ENCODE data around the gene BCAS3.
"Not testable (repeated sequence)": the region's sequence is repeated elsewhere in the genome, so short reads cannot be mapped to it uniquely, and the experiment has no call there.

BCAS3 gene

DNA sequence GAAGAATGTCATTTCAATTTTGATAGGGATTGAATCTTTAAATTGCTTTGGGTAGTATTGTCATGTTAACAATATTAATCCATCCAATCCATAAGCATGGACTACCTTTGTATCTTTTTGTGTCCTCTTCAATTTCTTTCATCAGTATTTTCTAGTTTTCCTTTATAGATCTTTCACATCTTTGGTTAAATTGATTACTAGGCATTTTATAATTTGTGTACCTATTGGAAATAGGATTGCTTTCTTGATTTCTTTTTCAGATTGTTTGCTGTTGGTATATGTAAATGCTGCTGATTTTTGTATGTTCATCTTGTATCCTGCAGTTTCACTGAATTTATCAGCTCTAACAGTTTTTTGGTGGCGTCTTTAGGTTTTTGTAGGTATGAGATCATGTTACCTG, 24.1 kb upstream of the BCAS3 start:
- no peak for DNase-seq (ENCODE audit: low spot score)
- Histone ChIP-seq H3K27ac (no peak overlapping the region), H3K4me3 (no peak overlapping the region)
- TF ChIP-seq, protein P1, sequence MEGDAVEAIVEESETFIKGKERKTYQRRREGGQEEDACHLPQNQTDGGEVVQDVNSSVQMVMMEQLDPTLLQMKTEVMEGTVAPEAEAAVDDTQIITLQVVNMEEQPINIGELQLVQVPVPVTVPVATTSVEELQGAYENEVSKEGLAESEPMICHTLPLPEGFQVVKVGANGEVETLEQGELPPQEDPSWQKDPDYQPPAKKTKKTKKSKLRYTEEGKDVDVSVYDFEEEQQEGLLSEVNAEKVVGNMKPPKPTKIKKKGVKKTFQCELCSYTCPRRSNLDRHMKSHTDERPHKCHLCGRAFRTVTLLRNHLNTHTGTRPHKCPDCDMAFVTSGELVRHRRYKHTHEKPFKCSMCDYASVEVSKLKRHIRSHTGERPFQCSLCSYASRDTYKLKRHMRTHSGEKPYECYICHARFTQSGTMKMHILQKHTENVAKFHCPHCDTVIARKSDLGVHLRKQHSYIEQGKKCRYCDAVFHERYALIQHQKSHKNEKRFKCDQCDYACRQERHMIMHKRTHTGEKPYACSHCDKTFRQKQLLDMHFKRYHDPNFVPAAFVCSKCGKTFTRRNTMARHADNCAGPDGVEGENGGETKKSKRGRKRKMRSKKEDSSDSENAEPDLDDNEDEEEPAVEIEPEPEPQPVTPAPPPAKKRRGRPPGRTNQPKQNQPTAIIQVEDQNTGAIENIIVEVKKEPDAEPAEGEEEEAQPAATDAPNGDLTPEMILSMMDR (IDR thresholded peaks at IDR 0.05), result no peak

DNA sequence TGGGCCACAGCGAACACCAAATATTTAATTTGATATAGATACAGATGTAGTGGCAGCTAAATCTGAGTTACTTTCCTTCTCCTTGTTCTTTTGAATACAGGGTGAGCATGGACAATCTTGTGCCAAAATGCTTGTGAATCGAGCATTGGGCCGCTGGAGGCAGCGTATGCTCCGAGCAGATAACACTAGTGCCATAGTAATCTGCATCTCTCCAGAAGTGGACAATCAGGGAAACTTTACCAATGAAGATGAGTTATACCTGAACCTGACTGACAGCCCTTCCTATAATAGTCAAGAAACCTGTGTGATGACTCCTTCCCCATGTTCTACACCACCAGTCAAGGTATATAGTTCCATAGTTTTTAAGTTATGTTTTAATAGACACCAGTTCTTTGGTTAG, 21.2 kb upstream of the BCAS3 start:
- Histone ChIP-seq H3K27ac (no peak overlapping the region), H3K4me3 (no peak overlapping the region)
- DNase-seq (ENCODE audit: low spot score), result no peak
- TF ChIP-seq, protein P1 (IDR thresholded peaks at IDR 0.05), result no peak

DNA sequence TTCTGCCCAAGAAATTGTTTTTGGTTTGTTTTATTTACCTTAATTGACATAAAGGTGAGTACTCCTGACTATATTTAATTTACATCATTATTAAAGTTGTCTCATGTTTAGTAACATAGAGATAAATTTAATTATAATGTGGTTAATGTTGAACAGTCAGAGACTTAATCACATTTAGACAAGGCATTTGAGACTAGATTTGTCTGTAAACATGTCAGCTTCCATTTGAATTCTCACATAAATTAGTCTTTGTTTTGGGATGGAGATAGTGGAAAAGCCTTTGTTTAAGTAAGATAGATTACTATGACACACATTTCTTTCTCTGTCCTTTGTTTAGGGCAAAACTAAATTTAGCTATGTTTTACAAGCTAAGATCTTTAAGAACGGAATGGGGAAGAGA, 18.5 kb upstream of the BCAS3 start:
- TF ChIP-seq, protein P1 (IDR thresholded peaks at IDR 0.05), result no peak
- no peak overlapping the region for H3K27ac ChIP-seq
- no peak overlapping the region for H3K4me3 ChIP-seq
- DNase-seq (ENCODE audit: low spot score), result no peak

DNA sequence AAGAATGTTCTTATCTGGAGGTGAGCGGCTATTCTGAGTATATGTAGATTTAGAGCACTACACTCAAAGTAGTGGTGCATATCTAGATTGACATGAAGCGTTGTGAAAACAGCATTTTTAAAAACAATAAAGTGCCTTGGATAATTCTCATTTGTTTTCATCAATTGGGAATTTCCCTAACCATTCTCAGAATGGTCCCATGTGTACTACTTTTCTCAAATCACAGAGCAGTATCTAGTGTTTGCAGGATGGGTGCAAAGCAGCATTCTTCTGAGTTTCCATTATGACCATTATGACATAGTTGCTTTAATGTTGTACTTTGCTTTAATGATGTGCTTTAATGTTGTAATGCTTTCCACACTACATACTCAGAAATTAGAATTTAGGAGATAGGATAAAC, 16.2 kb upstream of the BCAS3 start:
- Histone ChIP-seq H3K4me3 (no peak overlapping the region), H3K27ac (no peak overlapping the region)
- TF ChIP-seq, protein P1 (IDR thresholded peaks at IDR 0.05), result no peak
- no peak for DNase-seq (ENCODE audit: low spot score)

DNA sequence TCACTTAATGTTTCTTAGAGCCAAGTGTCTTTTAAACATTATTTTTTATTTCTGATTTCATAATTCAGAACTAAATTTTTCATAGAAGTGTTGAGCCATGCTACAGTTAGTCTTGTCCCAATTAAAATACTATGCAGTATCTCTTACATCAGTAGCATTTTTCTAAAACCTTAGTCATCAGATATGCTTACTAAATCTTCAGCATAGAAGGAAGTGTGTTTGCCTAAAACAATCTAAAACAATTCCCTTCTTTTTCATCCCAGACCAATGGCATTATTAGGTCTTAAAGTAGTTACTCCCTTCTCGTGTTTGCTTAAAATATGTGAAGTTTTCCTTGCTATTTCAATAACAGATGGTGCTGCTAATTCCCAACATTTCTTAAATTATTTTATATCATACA, 13.6 kb upstream of the BCAS3 start:
- TF ChIP-seq, protein P1 (IDR thresholded peaks at IDR 0.05), result no peak
- no peak for DNase-seq (ENCODE audit: low spot score)
- Histone ChIP-seq H3K4me3 (no peak overlapping the region), H3K27ac (no peak overlapping the region)

DNA sequence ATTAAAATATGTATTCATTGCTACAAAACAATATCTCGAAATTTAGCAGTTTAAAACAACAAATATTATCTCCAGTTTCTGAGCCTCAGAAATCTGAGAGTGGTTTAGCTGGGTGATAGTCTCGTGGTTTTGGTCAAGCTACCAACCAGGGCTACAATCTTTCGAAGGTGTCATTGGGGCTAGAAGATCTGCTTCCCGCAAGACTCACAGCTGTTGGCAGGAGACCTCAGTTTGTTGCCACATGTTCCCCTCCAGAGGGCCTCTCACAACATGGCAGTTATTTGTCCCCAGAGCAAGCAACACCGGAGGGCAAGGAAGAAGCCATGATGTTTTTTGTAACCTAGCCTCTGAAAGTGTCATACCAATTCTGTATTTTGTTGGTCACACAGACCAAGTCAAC, 12.0 kb upstream of the BCAS3 start:
- DNase-seq (ENCODE audit: low spot score), result no peak
- H3K27ac ChIP-seq, result no peak overlapping the region
- TF ChIP-seq, protein P1 (IDR thresholded peaks at IDR 0.05), result no peak
- H3K4me3 ChIP-seq, result no peak overlapping the region

DNA sequence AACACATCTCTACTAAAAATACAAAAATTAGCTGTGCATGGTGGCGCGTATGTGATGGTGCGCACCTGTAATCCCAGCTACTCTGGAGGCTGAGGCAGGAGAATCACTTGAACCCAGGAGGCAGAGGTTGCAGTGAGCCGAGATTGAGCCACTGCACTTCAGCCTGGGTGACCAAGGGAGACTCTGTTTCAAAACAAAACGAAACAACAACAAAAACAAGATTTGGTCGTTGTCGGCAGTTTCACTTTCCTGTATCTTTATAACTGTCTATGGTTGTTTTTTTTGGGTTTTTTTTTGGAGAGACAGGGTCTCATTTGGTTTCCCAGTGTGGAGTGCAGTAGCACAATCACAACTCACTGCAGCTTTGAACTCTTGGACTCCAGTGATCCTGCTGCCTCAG, 8.9 kb upstream of the BCAS3 start:
- DNase-seq (ENCODE audit: low spot score); H3K4me3 ChIP-seq; H3K27ac ChIP-seq: not testable (repeated sequence)

DNA sequence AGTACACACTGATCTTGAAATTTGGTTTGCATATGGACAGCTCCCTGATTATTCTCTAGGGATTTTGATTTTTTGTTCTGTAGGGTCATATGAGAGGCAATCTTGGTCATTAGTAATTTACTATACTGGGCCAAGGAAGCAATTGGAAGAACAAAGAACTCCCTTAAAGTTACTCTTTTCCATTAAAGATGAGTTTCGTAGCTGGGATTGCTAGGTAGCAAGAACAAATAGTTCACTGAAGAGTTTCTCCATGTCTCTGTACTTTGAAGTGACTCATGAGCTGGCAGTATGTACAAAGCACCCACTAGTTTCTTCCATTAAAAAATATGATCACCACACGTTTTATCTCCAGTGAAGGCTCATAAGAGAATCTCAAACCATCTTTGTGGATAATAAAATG, 6.2 kb upstream of the BCAS3 start:
- DNase-seq (ENCODE audit: low spot score), result no peak
- H3K4me3 ChIP-seq, result no peak overlapping the region
- H3K27ac ChIP-seq, result no peak overlapping the region
- TF ChIP-seq, protein P1 (IDR thresholded peaks at IDR 0.05), result no peak

DNA sequence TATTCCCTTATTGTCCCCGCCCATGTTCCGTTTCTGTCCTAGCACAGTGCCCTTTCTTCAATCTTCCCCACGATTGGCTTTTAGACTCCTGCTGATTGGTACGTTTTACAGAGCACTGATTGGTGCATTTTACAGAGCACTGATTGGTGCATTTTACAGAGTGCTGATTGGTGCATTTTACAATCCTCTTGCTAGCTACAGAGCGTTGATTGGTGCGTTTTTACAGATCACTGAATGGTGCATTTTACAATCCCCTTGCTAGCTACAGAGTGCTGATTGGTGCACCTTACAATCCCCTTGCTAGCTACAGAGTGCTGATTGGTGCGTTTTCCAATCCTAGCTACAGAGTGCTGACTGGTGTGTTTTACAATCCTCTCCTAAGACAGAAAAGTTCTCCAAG, 3.0 kb upstream of the BCAS3 start:
- not testable (repeated sequence) for DNase-seq (ENCODE audit: low spot score); H3K27ac ChIP-seq; H3K4me3 ChIP-seq
